GM12878 (cell line): ENCODE measurements around the gene SMARCAL1. TPM values are rescaled to one million over a fixed set of nuclear protein-coding genes. Genes with fewer than 3 reads are reported as not detected.

ENCODE experiments used
- ATAC-seq: fragments of 200-7000 bp; cut with Tn5 transposase; 3 replicates; pipeline ENCODE4 v1.9.1; 2020; ENCODE audit warnings: mild to moderate bottlenecking, moderate library complexity
- BruUV-seq: library from RNA; stranded (reverse); fragments of 400-500 nt; replicated peaks from 2 replicates; lab custom pipeline; 2021; lab: Mats Ljungman, UMichigan
- CTCF ChIA-PET: fragments of 300-600 bp; sonication (Branson Sonifier 250); formaldehyde crosslinking; extraction: SDS; loops from one replicate; lab custom pipeline; 2021; ENCODE audit warnings: inconsistent platforms; lab: Yijun Ruan, JAX
- POLR2A ChIA-PET: fragments of 350-600 bp; formaldehyde crosslinking; extraction: SDS; loops from one replicate; lab custom pipeline; 2021; ENCODE audit warnings: inconsistent platforms; lab: Charles Lee
- RAD21 ChIA-PET: fragments of 300-600 bp; sonication (Branson Sonifier 250); formaldehyde crosslinking; loops from one replicate; lab custom pipeline; 2023; ENCODE audit warnings: antibody characterized with exemption; ENCODE audit not compliant: unreplicated experiment; lab: Charles Lee
- SMC1A ChIA-PET: fragments of 300-600 bp; sonication (Branson Sonifier 250); formaldehyde crosslinking; loops from one replicate; lab custom pipeline; 2023; ENCODE audit not compliant: unreplicated experiment, uncharacterized antibody; lab: Charles Lee
- DNase-seq: peaks from one replicate; pipeline ENCODE4 v3.0.0-alpha.2; 2011; ENCODE audit warnings: low read depth, low spot score
- FAIRE-seq: peaks from 3 replicates; lab custom pipeline; 2011; peaks lifted over from hg19 to GRCh38; lab: Jason Lieb, UNC
- H2AFZ ChIP-seq: 2 replicates; pipeline ENCODE4 v1.6.0; 2011; ENCODE audit warnings: low read depth, low read length, control low read depth; ENCODE audit not compliant: control insufficient read depth
- H3K27ac ChIP-seq: 2 replicates; pipeline ENCODE4 v1.5.1; 2011; ENCODE audit warnings: control low read depth; ENCODE audit not compliant: control insufficient read depth, insufficient read depth
- H3K27me3 ChIP-seq, 2 experiments: replicated peaks in 1 of 2; 2 replicates each; pipeline versions ENCODE4 v1.6.0 to v1.6.1; 2011; ENCODE audit warnings: low read length in 1 of 2; ENCODE audit not compliant: control insufficient read depth in 2 of 2, insufficient read depth in 2 of 2
- H3K36me3 ChIP-seq, 2 experiments: 2 replicates each; pipeline ENCODE4 v1.5.1; 2011; ENCODE audit warnings: low read length in 1 of 2; ENCODE audit not compliant: control insufficient read depth in 2 of 2, insufficient read depth in 2 of 2
- H3K4me1 ChIP-seq: 2 replicates; pipeline ENCODE4 v1.6.1; 2011; ENCODE audit warnings: mild to moderate bottlenecking, low read length, moderate library complexity, mixed read lengths; ENCODE audit not compliant: control insufficient read depth, insufficient read depth
- H3K4me2 ChIP-seq: 2 replicates; pipeline ENCODE4 v1.6.0; 2011; ENCODE audit warnings: control low read depth; ENCODE audit not compliant: control insufficient read depth, insufficient read depth
- H3K4me3 ChIP-seq: fragments of 200-600 bp; sonication (generic); 2 replicates; pipeline ENCODE4 v1.5.1; 2016
- H3K79me2 ChIP-seq: 2 replicates; pipeline ENCODE4 v1.6.0; 2011; ENCODE audit warnings: low read length; ENCODE audit not compliant: control insufficient read depth, insufficient read depth
- H3K9ac ChIP-seq: 2 replicates; pipeline ENCODE4 v1.8.0; 2011; ENCODE audit warnings: low read length, control low read depth, mixed read lengths; ENCODE audit not compliant: control insufficient read depth, insufficient read depth
- H3K9me3 ChIP-seq: replicated peaks from 3 replicates; pipeline ENCODE4 v1.5.1; 2011; ENCODE audit warnings: mild to moderate bottlenecking, low read length; ENCODE audit not compliant: control insufficient read depth, insufficient read depth
- H4K20me1 ChIP-seq: 2 replicates; pipeline ENCODE4 v1.6.0; 2011; ENCODE audit not compliant: control insufficient read depth, insufficient read depth
- CREB1 ChIP-seq: IDR thresholded peaks from 2 replicates; pipeline ENCODE4 v1.6.1; 2012; ENCODE audit warnings: low read depth, mild to moderate bottlenecking, inconsistent platforms
- ESRRA ChIP-seq: IDR thresholded peaks from 2 replicates; pipeline ENCODE4 v1.6.1; 2012; ENCODE audit warnings: mild to moderate bottlenecking, low read length, improper control_type of control experiment
- FOS ChIP-seq: IDR thresholded peaks from 3 replicates; pipeline ENCODE4 v1.6.1; 2011; ENCODE audit warnings: borderline replicate concordance; ENCODE audit not compliant: insufficient read length; ENCODE audit errors: extremely low read depth
- MEF2A ChIP-seq: IDR thresholded peaks from 2 replicates; pipeline ENCODE4 v1.6.1; 2011; ENCODE audit warnings: low read depth, mild to moderate bottlenecking, low read length, moderate library complexity; ENCODE audit not compliant: insufficient read depth
- PML ChIP-seq: IDR thresholded peaks from 2 replicates; pipeline ENCODE4 v1.6.1; 2012; ENCODE audit warnings: low read length, inconsistent platforms
- RBBP5 ChIP-seq: fragments of 200-600 bp; sonication (generic); conservative IDR thresholded peaks from 2 replicates; pipeline ENCODE4 v1.6.1; 2016
- SIN3A ChIP-seq: IDR thresholded peaks from 2 replicates; pipeline ENCODE4 v1.6.1; 2012; ENCODE audit warnings: low read depth, low read length, improper control_type of control experiment
- SMARCA5 ChIP-seq: fragments of 450-650 bp; IDR thresholded peaks from 2 replicates; pipeline ENCODE4 v1.6.1; 2017; ENCODE audit warnings: mild to moderate bottlenecking
- SMC3 ChIP-seq: IDR thresholded peaks from 2 replicates; pipeline ENCODE4 v1.6.1; 2011; ENCODE audit warnings: low read length, improper control_type of control experiment, borderline replicate concordance
- SREBF1 ChIP-seq: IDR thresholded peaks from 2 replicates; pipeline ENCODE4 v1.6.1; 2012; ENCODE audit warnings: mild to moderate bottlenecking, low read length
- STAT3 ChIP-seq: IDR thresholded peaks from 2 replicates; pipeline ENCODE4 v1.6.1; 2011; ENCODE audit warnings: low read depth, low read length, improper control_type of control experiment
- WGBS: methylation state at CpG from one replicate; pipeline ENCODE4 v1.1.6; 2016; ENCODE audit warnings: low lambda C conversion rate; ENCODE audit not compliant: insufficient replicate concordance, insufficient coverage; ENCODE audit errors: missing lambda C conversion rate; 5-methylcytosine and 5-hydroxymethylcytosine counted together
- in situ Hi-C: fragments of 300-500 bp; cut with MboI; formaldehyde crosslinking; loops from 9 replicates; pipeline ENCODE4 v1.14.3; 2018; ENCODE audit warnings: mixed read lengths
- intact Hi-C: fragments of 100-400 bp; cut with micrococcal nuclease; formaldehyde crosslinking; loops from one replicate; pipeline ENCODE4 v1.14.2; 2022; ENCODE audit not compliant: unreplicated experiment
- polyA plus RNA-seq, 11 experiments: library from polyadenylated mRNA; depleted of rRNA in 4 of 11; unstranded in 6 of 11; stranded (reverse) in 5 of 11; fragments of >200 nt; fragmentation: Nextera tagmentation in 4 of 11; fragmentation: Illumina TruSeq in 1 of 11; extraction: Ambion mirVana in 4 of 11; extraction: Trizol in 1 of 11; gene quantifications; 1 replicate in 1 of 11; 2 replicates in 10 of 11; pipeline versions ENCODE4 v1.2.1 to v1.2.3, GENCODE V29; 2011 to 2016; ENCODE audit warnings: inconsistent platforms in 2 of 11, missing spikeins in 2 of 11, low read depth in 1 of 11
- total RNA-seq, 4 experiments: library from RNA; depleted of rRNA in 3 of 4; stranded (reverse); fragments of >200 nt in 3 of 4; fragmentation: Illumina TruSeq in 1 of 4; extraction: Trizol in 1 of 4; gene quantifications; 2 replicates each; pipeline versions ENCODE4 v1.2.1 to v1.2.3, GENCODE V29; 2013 to 2021
- TF ChIP-seq, protein P1 (sequence below): fragments of 150-350 bp; IDR thresholded peaks from 2 replicates; pipeline ENCODE4 v1.6.1; 2016; ENCODE audit warnings: low read depth, low read length

SMARCAL1 gene
- total and polyA plus RNA-seq, 10 of the 15 experiments (the other 5 are each of a cell fraction or from before 2014, with no cell fraction given) = 10.8 to 32.9 (median 21.8) TPM

DNA sequence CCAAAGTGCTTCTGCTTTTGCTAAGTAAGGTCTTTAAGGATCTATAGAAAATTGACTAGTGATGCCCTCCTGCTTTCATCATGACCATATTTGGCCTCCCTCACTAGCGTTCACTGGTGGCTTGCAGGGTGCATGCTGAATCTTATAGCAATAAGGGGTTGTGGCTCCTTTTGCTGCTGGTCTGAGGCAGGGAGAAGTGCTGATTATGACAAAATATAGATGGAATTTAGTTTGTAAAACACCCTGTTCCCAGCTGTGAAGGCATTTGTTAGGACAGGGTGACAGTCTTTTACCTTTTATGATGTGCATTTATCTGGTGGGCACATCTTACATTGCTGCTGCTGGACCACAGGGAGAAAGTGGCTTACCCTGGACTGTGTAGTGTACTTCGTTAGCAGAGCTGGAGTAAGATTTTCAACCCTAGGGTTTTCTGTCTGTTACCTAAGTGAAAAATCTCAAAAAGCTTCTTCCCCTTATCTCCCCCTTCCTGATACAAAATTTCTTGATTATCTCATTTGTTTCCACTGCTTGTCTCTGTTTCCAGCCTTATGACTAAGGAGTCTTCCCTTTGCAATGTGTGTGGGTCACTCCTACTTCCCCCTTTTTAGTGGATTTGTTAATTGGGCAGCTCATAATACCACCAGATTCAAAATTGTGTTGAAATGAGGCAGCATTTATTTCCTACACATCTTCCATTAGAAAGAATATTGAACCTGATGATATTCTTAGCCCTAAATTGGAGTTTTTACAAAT, 65.2 kb downstream of the SMARCAL1 start:
- H2AFZ ChIP-seq = no peak overlapping the region
- H3K4me2 ChIP-seq = no peak overlapping the region
- ChIA-PET SMC1A (interaction anchor here (0.9 kb wide), 1 partner anchor 15 kb away, joined by 3 read pairs; no protein-coding TSS in a partner anchor), POLR2A (interaction anchor here (1.7 kb wide), 1 partner anchor 20 kb away, joined by 5 read pairs; the partner anchor contains the start of gene RPL37A), CTCF (interaction anchor here (1.0 kb wide), 1 partner anchor 41 kb away, joined by 3 read pairs; no protein-coding TSS in a partner anchor), RAD21 (no interaction called here)
- H3K4me1 ChIP-seq = peaks cover 8% of the 10 kb centered on the region
- DNase-seq = no peak
- no peak for ATAC-seq
- no peak for FAIRE-seq
- intact Hi-C loops = no loop called here
- H3K9me3 ChIP-seq = no peaks in the 10 kb centered on the region
- no TSS peak for BruUV-seq
- 65% methylated on average over 2 of the region's 2 CpGs for WGBS
- no peak overlapping the region for H3K9ac ChIP-seq
- TF ChIP-seq STAT3 (no peak), ESRRA (no peak), SIN3A (no peak), MEF2A (no peak), SMC3 (no peak), SREBF1 (no peak), FOS (no peak), PML (no peak), RBBP5 (no peak), CREB1 (no peak), SMARCA5 (no peak)
- TF ChIP-seq, protein P1, sequence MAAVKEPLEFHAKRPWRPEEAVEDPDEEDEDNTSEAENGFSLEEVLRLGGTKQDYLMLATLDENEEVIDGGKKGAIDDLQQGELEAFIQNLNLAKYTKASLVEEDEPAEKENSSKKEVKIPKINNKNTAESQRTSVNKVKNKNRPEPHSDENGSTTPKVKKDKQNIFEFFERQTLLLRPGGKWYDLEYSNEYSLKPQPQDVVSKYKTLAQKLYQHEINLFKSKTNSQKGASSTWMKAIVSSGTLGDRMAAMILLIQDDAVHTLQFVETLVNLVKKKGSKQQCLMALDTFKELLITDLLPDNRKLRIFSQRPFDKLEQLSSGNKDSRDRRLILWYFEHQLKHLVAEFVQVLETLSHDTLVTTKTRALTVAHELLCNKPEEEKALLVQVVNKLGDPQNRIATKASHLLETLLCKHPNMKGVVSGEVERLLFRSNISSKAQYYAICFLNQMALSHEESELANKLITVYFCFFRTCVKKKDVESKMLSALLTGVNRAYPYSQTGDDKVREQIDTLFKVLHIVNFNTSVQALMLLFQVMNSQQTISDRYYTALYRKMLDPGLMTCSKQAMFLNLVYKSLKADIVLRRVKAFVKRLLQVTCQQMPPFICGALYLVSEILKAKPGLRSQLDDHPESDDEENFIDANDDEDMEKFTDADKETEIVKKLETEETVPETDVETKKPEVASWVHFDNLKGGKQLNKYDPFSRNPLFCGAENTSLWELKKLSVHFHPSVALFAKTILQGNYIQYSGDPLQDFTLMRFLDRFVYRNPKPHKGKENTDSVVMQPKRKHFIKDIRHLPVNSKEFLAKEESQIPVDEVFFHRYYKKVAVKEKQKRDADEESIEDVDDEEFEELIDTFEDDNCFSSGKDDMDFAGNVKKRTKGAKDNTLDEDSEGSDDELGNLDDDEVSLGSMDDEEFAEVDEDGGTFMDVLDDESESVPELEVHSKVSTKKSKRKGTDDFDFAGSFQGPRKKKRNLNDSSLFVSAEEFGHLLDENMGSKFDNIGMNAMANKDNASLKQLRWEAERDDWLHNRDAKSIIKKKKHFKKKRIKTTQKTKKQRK = no peak
- no peak overlapping the region for H3K4me3 ChIP-seq
- no peak overlapping the region for H3K27ac ChIP-seq
- H4K20me1 ChIP-seq = no peaks in the 10 kb centered on the region
- in situ Hi-C loops = no loop called here
- H3K36me3 ChIP-seq = peaks cover 2 to 4% of the 10 kb centered on the region in 2 experiments; a peak in 3 of 4 replicates
- H3K79me2 ChIP-seq = no peaks in the 10 kb centered on the region
- H3K27me3 ChIP-seq = no peaks in the 10 kb centered on the region
